ENCODE data around the gene KCNMA1. TPM values are rescaled to one million over a fixed set of nuclear protein-coding genes. Genes with fewer than 3 reads are reported as not detected.

KCNMA1 gene
- total RNA-seq, 2 donors from 2014 or later: 5.9 to 9.3 TPM

DNA sequence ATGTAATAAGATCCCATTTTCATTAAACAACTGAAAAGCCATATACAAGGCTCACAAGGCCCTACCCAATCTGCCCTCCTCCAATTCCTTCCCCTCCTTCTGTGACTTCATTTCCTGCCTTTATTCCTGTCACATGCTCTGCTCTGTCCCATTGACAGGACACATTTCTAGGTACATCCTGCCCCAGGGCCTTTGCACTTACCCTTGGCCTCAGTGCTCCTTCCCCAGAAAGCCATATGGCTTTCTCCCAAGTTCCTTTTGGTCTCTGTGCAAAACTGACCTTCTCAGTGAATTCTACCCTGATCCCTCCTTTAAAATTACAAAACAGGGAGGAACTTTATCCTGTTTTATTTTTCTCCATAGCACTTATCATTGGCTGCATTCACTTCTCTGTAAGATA is 40.0 kb downstream of the KCNMA1 start:
- ATAC-seq: no peak
- Histone ChIP-seq H3K9me3 (no peaks in the 10 kb centered on the region), H3K36me3 (replicated peaks in 1 of 2; ENCODE audit: insufficient read depth in 1 of 2, low read depth in 2 of 2) (no peaks in the 10 kb centered on the region), H3K27ac (no peak overlapping the region), H3K27me3 (no peaks in the 10 kb centered on the region), H3K4me1 (peaks cover 21% of the 10 kb centered on the region), H3K4me3 (no peak overlapping the region)
- TF ChIP-seq, protein P1, sequence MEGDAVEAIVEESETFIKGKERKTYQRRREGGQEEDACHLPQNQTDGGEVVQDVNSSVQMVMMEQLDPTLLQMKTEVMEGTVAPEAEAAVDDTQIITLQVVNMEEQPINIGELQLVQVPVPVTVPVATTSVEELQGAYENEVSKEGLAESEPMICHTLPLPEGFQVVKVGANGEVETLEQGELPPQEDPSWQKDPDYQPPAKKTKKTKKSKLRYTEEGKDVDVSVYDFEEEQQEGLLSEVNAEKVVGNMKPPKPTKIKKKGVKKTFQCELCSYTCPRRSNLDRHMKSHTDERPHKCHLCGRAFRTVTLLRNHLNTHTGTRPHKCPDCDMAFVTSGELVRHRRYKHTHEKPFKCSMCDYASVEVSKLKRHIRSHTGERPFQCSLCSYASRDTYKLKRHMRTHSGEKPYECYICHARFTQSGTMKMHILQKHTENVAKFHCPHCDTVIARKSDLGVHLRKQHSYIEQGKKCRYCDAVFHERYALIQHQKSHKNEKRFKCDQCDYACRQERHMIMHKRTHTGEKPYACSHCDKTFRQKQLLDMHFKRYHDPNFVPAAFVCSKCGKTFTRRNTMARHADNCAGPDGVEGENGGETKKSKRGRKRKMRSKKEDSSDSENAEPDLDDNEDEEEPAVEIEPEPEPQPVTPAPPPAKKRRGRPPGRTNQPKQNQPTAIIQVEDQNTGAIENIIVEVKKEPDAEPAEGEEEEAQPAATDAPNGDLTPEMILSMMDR (IDR thresholded peaks at IDR 0.05): no peak
- TF ChIP-seq POLR2A (IDR thresholded peaks at IDR 0.05): no peak
- intact Hi-C loops (cut with DNase I): no loop called here
- DNase-seq: no peak

DNA sequence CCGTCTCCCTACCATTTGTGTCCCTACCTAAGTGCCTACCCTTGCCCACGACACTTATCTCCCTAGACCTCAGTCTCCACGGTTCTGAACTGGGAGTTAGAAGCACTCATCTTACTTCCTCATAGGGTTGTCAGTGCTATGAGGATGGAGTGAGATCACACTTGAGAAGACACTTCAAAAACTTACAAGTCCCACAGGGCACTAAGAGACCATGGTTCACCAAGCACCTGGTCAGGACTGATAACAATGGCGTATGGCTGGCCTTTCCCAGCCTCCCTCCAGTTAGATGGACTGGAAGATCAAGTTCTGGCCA is 43.2 kb downstream of the KCNMA1 start:
- WGBS, 2 donors: 84 to 86% methylated on average over 4 of the region's 4 CpGs
- intact Hi-C loops (cut with DNase I): no loop called here
- no peaks in the 10 kb centered on the region for H3K27me3 ChIP-seq
- peaks cover 20% of the 10 kb centered on the region for H3K4me1 ChIP-seq
- DNase-seq (no peak), ATAC-seq (no peak)
- H3K27ac ChIP-seq: no peak overlapping the region
- H3K4me3 ChIP-seq: no peak overlapping the region
- H3K36me3 ChIP-seq (replicated peaks in 1 of 2; ENCODE audit: insufficient read depth in 1 of 2, low read depth in 2 of 2): no peaks in the 10 kb centered on the region
- no peaks in the 10 kb centered on the region for H3K9me3 ChIP-seq
- no peak for TF ChIP-seq POLR2A (IDR thresholded peaks at IDR 0.05)
- TF ChIP-seq, protein P1 (IDR thresholded peaks at IDR 0.05): no peak

DNA sequence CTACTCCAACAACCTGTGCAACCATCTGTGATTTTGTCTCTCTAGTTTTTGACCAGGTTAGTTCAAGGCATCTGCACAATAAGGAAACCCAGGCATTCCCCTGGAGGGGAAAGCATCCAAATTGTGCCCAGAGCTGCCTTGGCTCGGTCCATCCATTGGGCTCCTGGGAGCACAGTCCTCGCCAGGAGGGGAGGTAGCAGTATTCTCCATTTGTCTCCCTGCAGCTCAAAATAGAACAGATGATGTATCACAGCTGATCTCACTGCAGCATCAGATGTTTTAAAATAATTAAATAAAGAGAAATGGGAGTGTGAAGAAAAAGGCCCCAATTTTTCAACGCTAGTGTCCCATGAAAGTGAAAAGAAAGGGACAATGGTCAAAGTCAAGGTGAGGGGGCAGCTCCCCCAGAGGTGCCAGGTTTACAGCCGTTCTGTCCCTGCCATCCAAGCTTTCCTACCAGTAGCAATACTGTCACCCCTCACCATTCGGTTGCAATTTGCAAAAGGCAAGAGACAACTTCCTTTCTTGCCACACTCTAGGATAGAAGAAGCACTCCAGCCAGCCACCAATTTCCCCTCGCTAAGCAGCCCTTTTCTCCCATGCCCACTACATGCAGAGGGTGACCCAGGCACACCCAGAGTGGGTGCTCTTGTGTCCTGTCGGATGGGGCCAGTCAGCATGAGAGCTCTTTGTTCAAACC is 43.7 kb downstream of the KCNMA1 start:
- intact Hi-C loops (cut with DNase I): no loop called here
- Histone ChIP-seq H3K27ac (no peak overlapping the region), H3K27me3 (no peaks in the 10 kb centered on the region), H3K4me3 (no peak overlapping the region), H3K4me1 (peaks cover 20% of the 10 kb centered on the region), H3K36me3 (replicated peaks in 1 of 2; ENCODE audit: insufficient read depth in 1 of 2, low read depth in 2 of 2) (no peaks in the 10 kb centered on the region), H3K9me3 (no peaks in the 10 kb centered on the region)
- TF ChIP-seq, protein P1 (IDR thresholded peaks at IDR 0.05): no peak
- TF ChIP-seq POLR2A (IDR thresholded peaks at IDR 0.05): no peak
- 85 to 94% methylated on average over 7 of the region's 7 CpGs for WGBS, 2 donors
- DNase-seq (no peak), ATAC-seq (no peak)

DNA sequence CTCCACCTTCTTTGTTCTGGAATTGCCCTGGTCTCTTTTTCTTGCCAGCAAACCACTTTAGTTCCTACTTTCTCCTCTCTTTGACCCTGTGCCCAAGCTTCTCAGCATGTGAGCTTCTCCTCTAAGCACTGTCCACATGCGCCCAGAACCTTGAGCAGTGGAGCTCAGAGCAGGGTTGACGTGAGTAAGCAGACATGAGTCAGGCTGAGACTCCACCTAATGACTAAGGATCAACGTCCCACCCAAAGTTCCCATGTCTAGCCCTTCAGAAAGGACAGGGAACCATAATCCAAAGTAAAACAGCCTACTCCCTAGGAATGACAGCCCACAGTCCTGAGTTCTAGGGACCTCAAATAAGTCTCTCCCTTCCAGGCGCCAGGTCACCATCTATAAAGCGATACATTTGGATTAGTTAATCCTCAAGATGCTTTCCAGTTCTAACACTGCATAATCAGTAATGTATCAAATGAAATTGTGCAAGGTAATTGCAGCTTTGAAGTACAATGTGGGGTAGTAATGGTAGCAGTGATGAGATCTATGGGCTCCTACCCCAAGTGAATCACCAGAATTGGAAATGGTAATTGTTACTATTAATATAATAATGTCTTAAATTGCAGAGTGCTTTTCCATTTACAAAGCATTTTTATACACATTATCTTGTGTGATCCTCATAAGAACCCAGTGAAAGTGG is 44.5 kb downstream of the KCNMA1 start:
- Histone ChIP-seq H3K4me1 (peaks cover 20% of the 10 kb centered on the region), H3K9me3 (no peaks in the 10 kb centered on the region), H3K27me3 (no peaks in the 10 kb centered on the region), H3K4me3 (no peak overlapping the region), H3K27ac (no peak overlapping the region), H3K36me3 (replicated peaks in 1 of 2; ENCODE audit: insufficient read depth in 1 of 2, low read depth in 2 of 2) (no peaks in the 10 kb centered on the region)
- DNase-seq (no peak), ATAC-seq (no peak)
- TF ChIP-seq, protein P1 (IDR thresholded peaks at IDR 0.05): no peak
- TF ChIP-seq POLR2A (IDR thresholded peaks at IDR 0.05): no peak
- intact Hi-C loops (cut with DNase I): no loop called here
- 90 to 92% methylated on average over 5 of the region's 5 CpGs for WGBS, 2 donors

DNA sequence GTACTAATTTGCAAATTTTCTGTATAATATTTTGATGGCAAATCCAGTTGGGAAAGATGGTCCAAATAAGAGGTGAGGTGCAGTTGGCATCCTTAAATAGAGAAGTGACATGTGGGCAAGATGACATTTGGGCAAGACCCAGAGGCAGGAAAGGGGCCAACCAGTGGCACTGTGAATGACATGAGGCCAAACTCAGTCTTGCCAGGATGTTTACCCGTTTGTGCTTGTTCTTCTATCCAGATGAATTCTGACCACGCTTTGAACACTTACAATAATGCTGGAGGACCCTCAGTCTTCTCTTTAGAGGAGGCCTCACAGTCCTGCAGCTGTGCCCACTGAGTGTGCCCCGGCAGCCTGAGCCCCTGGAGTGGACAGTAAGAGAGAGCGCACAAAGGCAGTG is 45.1 kb downstream of the KCNMA1 start:
- H3K27me3 ChIP-seq: no peaks in the 10 kb centered on the region
- TF ChIP-seq, protein P1 (IDR thresholded peaks at IDR 0.05): no peak
- no peak for TF ChIP-seq POLR2A (IDR thresholded peaks at IDR 0.05)
- no peak overlapping the region for H3K4me3 ChIP-seq
- H3K27ac ChIP-seq: no peak overlapping the region
- intact Hi-C loops (cut with DNase I): no loop called here
- no peaks in the 10 kb centered on the region for H3K36me3 ChIP-seq (replicated peaks in 1 of 2; ENCODE audit: insufficient read depth in 1 of 2, low read depth in 2 of 2)
- H3K4me1 ChIP-seq: peaks cover 20% of the 10 kb centered on the region
- WGBS, 2 donors: 74 to 81% methylated on average over 4 of the region's 4 CpGs
- no peak for DNase-seq
- no peaks in the 10 kb centered on the region for H3K9me3 ChIP-seq
- ATAC-seq: no peak
